D721Med (cell line): Measurements from ENCODE around the gene DYSF.

ENCODE experiments used
- DNase-seq: peaks from one replicate; pipeline ENCODE4 v3.0.0; 2011; ENCODE audit warnings: low spot score; ENCODE audit not compliant: insufficient read length
- FAIRE-seq: peaks from 2 replicates; lab custom pipeline; 2011; peaks lifted over from hg19 to GRCh38; lab: Jason Lieb, UNC
- TF ChIP-seq, protein P1 (sequence below): IDR thresholded peaks from 2 replicates; pipeline ENCODE4 v1.5.1; 2012; ENCODE audit warnings: mild to moderate bottlenecking, control low read depth; ENCODE audit not compliant: insufficient read depth; ENCODE audit errors: missing control alignments

DYSF gene

DNA sequence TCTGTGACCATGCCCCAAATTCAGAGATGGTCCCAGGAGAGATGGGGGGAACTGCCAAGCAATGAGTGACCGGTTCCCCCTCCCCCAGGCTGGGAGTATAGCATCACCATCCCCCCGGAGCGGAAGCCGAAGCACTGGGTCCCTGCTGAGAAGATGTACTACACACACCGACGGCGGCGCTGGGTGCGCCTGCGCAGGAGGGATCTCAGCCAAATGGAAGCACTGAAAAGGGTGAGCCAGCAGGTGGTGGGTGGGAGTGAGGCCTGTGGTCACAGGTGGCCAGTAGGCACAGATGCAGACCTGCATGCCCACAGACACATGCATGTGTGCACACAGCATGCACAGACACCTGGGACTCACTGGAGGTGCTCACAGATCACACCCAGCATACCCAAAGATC lies 117.2 kb downstream of the DYSF start:
- no peak for DNase-seq
- TF ChIP-seq, protein P1, sequence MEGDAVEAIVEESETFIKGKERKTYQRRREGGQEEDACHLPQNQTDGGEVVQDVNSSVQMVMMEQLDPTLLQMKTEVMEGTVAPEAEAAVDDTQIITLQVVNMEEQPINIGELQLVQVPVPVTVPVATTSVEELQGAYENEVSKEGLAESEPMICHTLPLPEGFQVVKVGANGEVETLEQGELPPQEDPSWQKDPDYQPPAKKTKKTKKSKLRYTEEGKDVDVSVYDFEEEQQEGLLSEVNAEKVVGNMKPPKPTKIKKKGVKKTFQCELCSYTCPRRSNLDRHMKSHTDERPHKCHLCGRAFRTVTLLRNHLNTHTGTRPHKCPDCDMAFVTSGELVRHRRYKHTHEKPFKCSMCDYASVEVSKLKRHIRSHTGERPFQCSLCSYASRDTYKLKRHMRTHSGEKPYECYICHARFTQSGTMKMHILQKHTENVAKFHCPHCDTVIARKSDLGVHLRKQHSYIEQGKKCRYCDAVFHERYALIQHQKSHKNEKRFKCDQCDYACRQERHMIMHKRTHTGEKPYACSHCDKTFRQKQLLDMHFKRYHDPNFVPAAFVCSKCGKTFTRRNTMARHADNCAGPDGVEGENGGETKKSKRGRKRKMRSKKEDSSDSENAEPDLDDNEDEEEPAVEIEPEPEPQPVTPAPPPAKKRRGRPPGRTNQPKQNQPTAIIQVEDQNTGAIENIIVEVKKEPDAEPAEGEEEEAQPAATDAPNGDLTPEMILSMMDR = no peak
- FAIRE-seq = no peak

- no peak for FAIRE-seq
- TF ChIP-seq, protein P1 = no peak
Measured at GRCh38 chr2:71570951-71571460, 117.6 kb downstream of the DYSF start.

GRCh38 chr2:71571945-71572344 lies 118.6 kb downstream of the DYSF start:
- DNase-seq (no peak), FAIRE-seq (no peak)
- TF ChIP-seq, protein P1 = no peak

More at GRCh38 chr2:71570951-71571460, 117.6 kb downstream of the DYSF start:
- DNase-seq = no peak

- FAIRE-seq = no peak
- no peak for DNase-seq
- TF ChIP-seq, protein P1 = no peak
Measured at GRCh38 chr2:71575966-71576365, 122.6 kb downstream of the DYSF start.

GRCh38 chr2:71576541-71576940 lies 123.2 kb downstream of the DYSF start:
- no peak for FAIRE-seq

DNA sequence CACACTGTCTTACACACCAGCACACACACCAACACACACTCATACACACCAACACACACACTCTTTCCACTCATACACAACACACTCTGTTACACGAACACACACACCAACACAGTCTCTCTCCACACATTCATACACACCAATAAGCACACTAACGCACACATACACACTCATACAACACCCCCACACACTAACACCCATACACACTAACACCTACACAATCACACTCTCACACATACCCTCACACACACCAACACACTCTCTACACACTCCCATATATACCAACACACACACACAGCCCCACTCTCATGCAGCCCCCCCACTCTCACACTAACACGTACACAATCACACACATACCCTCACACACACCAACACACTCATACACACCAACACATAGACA lies 123.8 kb downstream of the DYSF start:
- TF ChIP-seq, protein P1 = no peak
- FAIRE-seq = no peak

More at GRCh38 chr2:71576541-71576940, 123.2 kb downstream of the DYSF start:
- no peak for DNase-seq
- TF ChIP-seq, protein P1 = no peak

GRCh38 chr2:71578767-71579342 lies 125.5 kb downstream of the DYSF start:
- TF ChIP-seq, protein P1 = no peak
- DNase-seq (no peak), FAIRE-seq (no peak)

More for the DNA sequence above, 123.8 kb downstream of the DYSF start:
- no peak for DNase-seq
